ENCODE results near the gene DSTYK. TPM values are rescaled to one million over a fixed set of nuclear protein-coding genes. Genes with fewer than 3 reads are reported as not detected.

Gene DSTYK
- total and polyA plus RNA-seq, 4 donors: 3.5 to 19.3 (median 7.1) TPM

- peak; percentile 88 to 96 (median 95) for DNase-seq
- no peak overlapping the region for H3K9ac ChIP-seq (ENCODE audit: insufficient read depth in 1 of 2, low read length in 2 of 2)
- H3K36me3 ChIP-seq (ENCODE audit: control insufficient read depth in 4 of 4, insufficient read depth in 4 of 4, low read length in 4 of 4): peaks cover 0 to 6% (median under 1%) of the 10 kb centered on the region in 4 donors
- H3K27ac ChIP-seq (ENCODE audit: low read depth in 1 of 2, low read length in 1 of 2): no peak overlapping the region
- H3K4me3 ChIP-seq: no peak overlapping the region
- H3K9me3 ChIP-seq (ENCODE audit: control insufficient read depth in 4 of 4, insufficient read depth in 3 of 4, low read length in 3 of 4): no peaks in the 10 kb centered on the region
- TF ChIP-seq CTCF (IDR thresholded peaks at IDR 0.05; ENCODE audit: control extremely low read depth, extremely low read depth): no peak
- ATAC-seq (ENCODE audit: insufficient read depth, low FRiP score): no peak
- H3K27me3 ChIP-seq (ENCODE audit: control insufficient read depth in 3 of 3, insufficient read depth in 3 of 3, low read length in 2 of 3): no peaks in the 10 kb centered on the region
- 80% methylated on average over 6 of the region's 6 CpGs for WGBS, 2 donors
- peaks cover 0 to 75% (median 19%) of the 10 kb centered on the region in 5 donors for H3K4me1 ChIP-seq (ENCODE audit: control insufficient read depth in 5 of 5, insufficient read depth in 5 of 5, low read length in 5 of 5)
Measured at GRCh38 chr1:205240118-205240517, 28.6 kb upstream of the DSTYK start.

- peaks cover 0 to 78% (median 19%) of the 10 kb centered on the region in 5 donors for H3K4me1 ChIP-seq (ENCODE audit: control insufficient read depth in 5 of 5, insufficient read depth in 5 of 5, low read length in 5 of 5)
- TF ChIP-seq CTCF (IDR thresholded peaks at IDR 0.05; ENCODE audit: control extremely low read depth, extremely low read depth): no peak
- DNase-seq (peak; percentile 73 to 82 (median 81)), ATAC-seq (ENCODE audit: insufficient read depth, low FRiP score) (no peak)
- no peaks in the 10 kb centered on the region for H3K27me3 ChIP-seq (ENCODE audit: control insufficient read depth in 3 of 3, insufficient read depth in 3 of 3, low read length in 2 of 3)
- H3K27ac ChIP-seq (ENCODE audit: low read depth in 1 of 2, low read length in 1 of 2): no peak overlapping the region
- H3K4me3 ChIP-seq: no peak overlapping the region
- no peak overlapping the region for H3K9ac ChIP-seq (ENCODE audit: insufficient read depth in 1 of 2, low read length in 2 of 2)
- WGBS, 2 donors: 59 to 67% methylated on average over 3 of the region's 3 CpGs
- no peaks in the 10 kb centered on the region for H3K9me3 ChIP-seq (ENCODE audit: control insufficient read depth in 4 of 4, insufficient read depth in 3 of 4, low read length in 3 of 4)
- H3K36me3 ChIP-seq (ENCODE audit: control insufficient read depth in 4 of 4, insufficient read depth in 4 of 4, low read length in 4 of 4): peaks cover 0 to 6% (median under 1%) of the 10 kb centered on the region in 4 donors
Measured at GRCh38 chr1:205239078-205239477, 27.6 kb upstream of the DSTYK start.

- H3K4me3 ChIP-seq: no peak overlapping the region
- H3K9me3 ChIP-seq (ENCODE audit: control insufficient read depth in 4 of 4, insufficient read depth in 3 of 4, low read length in 3 of 4): no peaks in the 10 kb centered on the region
- H3K27ac ChIP-seq (ENCODE audit: low read depth in 1 of 2, low read length in 1 of 2): no peak overlapping the region
- H3K27me3 ChIP-seq (ENCODE audit: control insufficient read depth in 3 of 3, insufficient read depth in 3 of 3, low read length in 2 of 3): no peaks in the 10 kb centered on the region
- WGBS, 2 donors: 25 to 54% methylated on average over 12 of the region's 12 CpGs
- H3K4me1 ChIP-seq (ENCODE audit: control insufficient read depth in 5 of 5, insufficient read depth in 5 of 5, low read length in 5 of 5): peaks cover 0 to 71% (median 22%) of the 10 kb centered on the region in 5 donors
- DNase-seq (no peak), ATAC-seq (ENCODE audit: insufficient read depth, low FRiP score) (no peak)
- no peak overlapping the region for H3K9ac ChIP-seq (ENCODE audit: insufficient read depth in 1 of 2, low read length in 2 of 2)
- TF ChIP-seq CTCF (IDR thresholded peaks at IDR 0.05; ENCODE audit: control extremely low read depth, extremely low read depth): no peak
- peaks cover 0 to 6% (median under 1%) of the 10 kb centered on the region in 4 donors for H3K36me3 ChIP-seq (ENCODE audit: control insufficient read depth in 4 of 4, insufficient read depth in 4 of 4, low read length in 4 of 4)
Measured at GRCh38 chr1:205237526-205238484, 26.3 kb upstream of the DSTYK start.

Measured in lung (tissue), 12 donors.